ENCODE results near the gene KCNT2. TPM values are rescaled to one million over a fixed set of nuclear protein-coding genes. Genes with fewer than 3 reads are reported as not detected.

The KCNT2 gene
- total RNA-seq, 1 donor from 2014 or later, result 5.9 TPM

DNA sequence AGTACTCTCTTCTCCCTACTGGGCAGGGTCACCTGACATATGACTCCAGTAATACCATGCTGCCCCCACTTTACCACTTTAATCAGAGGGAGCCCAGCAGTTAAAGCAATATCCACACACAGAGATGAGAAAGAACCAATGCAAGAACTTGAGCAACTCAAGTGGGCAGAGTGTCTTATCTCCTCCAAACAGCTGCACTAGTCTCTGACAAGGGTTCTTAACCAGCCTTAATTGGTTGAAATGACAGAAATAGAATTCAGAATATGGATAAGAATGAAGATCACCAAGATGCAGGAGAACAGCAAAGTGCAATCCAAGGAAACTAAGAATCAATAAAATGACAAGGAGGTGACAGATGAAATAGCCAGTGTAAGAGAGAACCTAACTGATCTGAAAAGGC is 91.0 kb downstream of the KCNT2 start:
- Mint-ChIP-seq H3K4me1 (ENCODE audit: low read depth, unreplicated experiment) (peaks cover 9% of the 10 kb centered on the region), H3K4me3 (ENCODE audit: unreplicated experiment) (no peak overlapping the region), H3K27ac (ENCODE audit: unreplicated experiment) (no peak overlapping the region), H3K9me3 (ENCODE audit: unreplicated experiment) (peaks cover 4% of the 10 kb centered on the region), H3K36me3 (ENCODE audit: low read depth, unreplicated experiment) (no peaks in the 10 kb centered on the region), H3K27me3 (ENCODE audit: low read depth, unreplicated experiment) (no peaks in the 10 kb centered on the region)
- DNase-seq (ENCODE audit: low read depth), result no peak
- H3K4me1 ChIP-seq (ENCODE audit: insufficient read depth, low read length), result no peaks in the 10 kb centered on the region
- H3K4me2 ChIP-seq (ENCODE audit: low read length), result no peak overlapping the region
- no peaks in the 10 kb centered on the region for H3K27me3 ChIP-seq (ENCODE audit: insufficient read depth, low read length)
- H3K4me3 ChIP-seq (ENCODE audit: insufficient read depth, low read depth, low read length), result no peak overlapping the region
- no peak overlapping the region for H2AFZ ChIP-seq (ENCODE audit: low read depth, low read length)
- no peak for FAIRE-seq
- TF ChIP-seq EZH2 (IDR thresholded peaks at IDR 0.05; ENCODE audit: insufficient read depth, low read length), result no peak
- TF ChIP-seq, protein P1, sequence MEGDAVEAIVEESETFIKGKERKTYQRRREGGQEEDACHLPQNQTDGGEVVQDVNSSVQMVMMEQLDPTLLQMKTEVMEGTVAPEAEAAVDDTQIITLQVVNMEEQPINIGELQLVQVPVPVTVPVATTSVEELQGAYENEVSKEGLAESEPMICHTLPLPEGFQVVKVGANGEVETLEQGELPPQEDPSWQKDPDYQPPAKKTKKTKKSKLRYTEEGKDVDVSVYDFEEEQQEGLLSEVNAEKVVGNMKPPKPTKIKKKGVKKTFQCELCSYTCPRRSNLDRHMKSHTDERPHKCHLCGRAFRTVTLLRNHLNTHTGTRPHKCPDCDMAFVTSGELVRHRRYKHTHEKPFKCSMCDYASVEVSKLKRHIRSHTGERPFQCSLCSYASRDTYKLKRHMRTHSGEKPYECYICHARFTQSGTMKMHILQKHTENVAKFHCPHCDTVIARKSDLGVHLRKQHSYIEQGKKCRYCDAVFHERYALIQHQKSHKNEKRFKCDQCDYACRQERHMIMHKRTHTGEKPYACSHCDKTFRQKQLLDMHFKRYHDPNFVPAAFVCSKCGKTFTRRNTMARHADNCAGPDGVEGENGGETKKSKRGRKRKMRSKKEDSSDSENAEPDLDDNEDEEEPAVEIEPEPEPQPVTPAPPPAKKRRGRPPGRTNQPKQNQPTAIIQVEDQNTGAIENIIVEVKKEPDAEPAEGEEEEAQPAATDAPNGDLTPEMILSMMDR (IDR thresholded peaks at IDR 0.05; ENCODE audit: insufficient read depth, low read depth, low read length), result no peak
- H3K9ac ChIP-seq (ENCODE audit: low read length), result no peak overlapping the region
- H3K9me3 ChIP-seq (ENCODE audit: insufficient read depth, low read depth, low read length), result no peaks in the 10 kb centered on the region
- H4K20me1 ChIP-seq (ENCODE audit: insufficient read depth, low read length), result no peaks in the 10 kb centered on the region
- no peak overlapping the region for H3K27ac ChIP-seq (ENCODE audit: low read depth, low read length)
- H3K36me3 ChIP-seq (ENCODE audit: insufficient read depth, low read length), result no peaks in the 10 kb centered on the region
- no peaks in the 10 kb centered on the region for H3K79me2 ChIP-seq (ENCODE audit: insufficient read depth, low read length)

DNA sequence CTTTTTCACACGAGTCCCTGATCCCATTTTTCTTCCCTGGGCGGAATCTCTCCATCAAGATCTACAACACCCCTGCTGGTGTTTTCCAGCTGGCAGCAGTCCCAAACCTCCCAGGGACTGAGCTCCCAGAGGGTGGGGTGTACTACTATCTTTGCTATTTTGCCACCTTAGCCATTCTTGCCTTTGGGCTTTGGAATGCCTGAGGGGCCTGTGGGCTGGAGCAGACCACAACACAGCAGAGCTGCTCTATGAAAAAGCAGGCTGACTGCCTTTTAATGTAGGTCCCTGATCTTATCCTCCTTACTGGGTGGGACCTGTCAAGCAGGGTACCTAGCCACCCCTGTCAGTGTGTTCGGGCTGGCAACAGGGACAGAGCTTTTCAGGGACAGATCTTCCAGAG is 91.9 kb downstream of the KCNT2 start:
- H3K9me3 Mint-ChIP-seq (ENCODE audit: unreplicated experiment), result peaks cover 4% of the 10 kb centered on the region
- H3K27me3 Mint-ChIP-seq (ENCODE audit: low read depth, unreplicated experiment), result no peaks in the 10 kb centered on the region
- no peak overlapping the region for H3K4me3 ChIP-seq (ENCODE audit: insufficient read depth, low read depth, low read length)
- H3K4me3 Mint-ChIP-seq (ENCODE audit: unreplicated experiment), result no peak overlapping the region
- H3K27ac Mint-ChIP-seq (ENCODE audit: unreplicated experiment), result no peak overlapping the region
- no peaks in the 10 kb centered on the region for H3K27me3 ChIP-seq (ENCODE audit: insufficient read depth, low read length)
- peaks cover 9% of the 10 kb centered on the region for H3K4me1 Mint-ChIP-seq (ENCODE audit: low read depth, unreplicated experiment)
- no peaks in the 10 kb centered on the region for H3K4me1 ChIP-seq (ENCODE audit: insufficient read depth, low read length)
- TF ChIP-seq, protein P1 (IDR thresholded peaks at IDR 0.05; ENCODE audit: insufficient read depth, low read depth, low read length), result no peak
- TF ChIP-seq EZH2 (IDR thresholded peaks at IDR 0.05; ENCODE audit: insufficient read depth, low read length), result no peak
- H2AFZ ChIP-seq (ENCODE audit: low read depth, low read length), result no peak overlapping the region
- no peak overlapping the region for H3K4me2 ChIP-seq (ENCODE audit: low read length)
- no peak for FAIRE-seq
- H4K20me1 ChIP-seq (ENCODE audit: insufficient read depth, low read length), result no peaks in the 10 kb centered on the region
- H3K9me3 ChIP-seq (ENCODE audit: insufficient read depth, low read depth, low read length), result no peaks in the 10 kb centered on the region
- peak; percentile 24 for DNase-seq (ENCODE audit: low read depth)
- H3K36me3 Mint-ChIP-seq (ENCODE audit: low read depth, unreplicated experiment), result no peaks in the 10 kb centered on the region
- no peak overlapping the region for H3K27ac ChIP-seq (ENCODE audit: low read depth, low read length)
- no peak overlapping the region for H3K9ac ChIP-seq (ENCODE audit: low read length)
- H3K36me3 ChIP-seq (ENCODE audit: insufficient read depth, low read length), result no peaks in the 10 kb centered on the region
- H3K79me2 ChIP-seq (ENCODE audit: insufficient read depth, low read length), result no peaks in the 10 kb centered on the region

DNA sequence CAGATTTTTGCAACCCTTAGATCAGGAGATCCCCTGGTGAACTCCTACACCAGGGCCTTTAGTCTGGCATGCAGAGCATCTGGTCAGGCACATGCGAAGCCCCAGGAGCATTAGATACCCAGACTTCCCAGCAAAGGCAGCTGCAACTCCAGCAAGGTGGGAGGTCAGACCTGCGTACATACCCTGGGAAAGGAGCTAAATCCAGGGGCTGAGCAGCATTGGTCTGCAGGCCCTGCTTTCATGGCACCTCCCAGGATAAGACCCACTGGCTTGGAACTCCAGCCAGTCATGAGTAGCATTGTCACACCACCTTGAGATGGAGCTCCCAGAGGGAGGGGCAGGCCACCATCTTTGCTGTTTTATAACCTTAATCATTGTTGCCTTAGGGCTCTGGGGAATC is 92.3 kb downstream of the KCNT2 start:
- Mint-ChIP-seq H3K27ac (ENCODE audit: unreplicated experiment) (no peak overlapping the region), H3K4me3 (ENCODE audit: unreplicated experiment) (no peak overlapping the region), H3K4me1 (ENCODE audit: low read depth, unreplicated experiment) (peaks cover 9% of the 10 kb centered on the region), H3K36me3 (ENCODE audit: low read depth, unreplicated experiment) (no peaks in the 10 kb centered on the region), H3K9me3 (ENCODE audit: unreplicated experiment) (peaks cover 4% of the 10 kb centered on the region), H3K27me3 (ENCODE audit: low read depth, unreplicated experiment) (no peaks in the 10 kb centered on the region)
- Histone ChIP-seq H3K79me2 (ENCODE audit: insufficient read depth, low read length) (no peaks in the 10 kb centered on the region), H2AFZ (ENCODE audit: low read depth, low read length) (no peak overlapping the region), H3K4me3 (ENCODE audit: insufficient read depth, low read depth, low read length) (no peak overlapping the region), H4K20me1 (ENCODE audit: insufficient read depth, low read length) (no peaks in the 10 kb centered on the region), H3K36me3 (ENCODE audit: insufficient read depth, low read length) (no peaks in the 10 kb centered on the region), H3K27ac (ENCODE audit: low read depth, low read length) (no peak overlapping the region), H3K27me3 (ENCODE audit: insufficient read depth, low read length) (no peaks in the 10 kb centered on the region), H3K9ac (ENCODE audit: low read length) (no peak overlapping the region), H3K4me1 (ENCODE audit: insufficient read depth, low read length) (no peaks in the 10 kb centered on the region), H3K9me3 (ENCODE audit: insufficient read depth, low read depth, low read length) (no peaks in the 10 kb centered on the region), H3K4me2 (ENCODE audit: low read length) (no peak overlapping the region)
- FAIRE-seq (no peak), DNase-seq (ENCODE audit: low read depth) (no peak)
- TF ChIP-seq EZH2 (IDR thresholded peaks at IDR 0.05; ENCODE audit: insufficient read depth, low read length), result no peak
